ENCODE data around the gene MAPKAPK3.
A peak's percentile ranks its signal among the peaks of the same experiment; 100 is the strongest.

MAPKAPK3 gene

DNA sequence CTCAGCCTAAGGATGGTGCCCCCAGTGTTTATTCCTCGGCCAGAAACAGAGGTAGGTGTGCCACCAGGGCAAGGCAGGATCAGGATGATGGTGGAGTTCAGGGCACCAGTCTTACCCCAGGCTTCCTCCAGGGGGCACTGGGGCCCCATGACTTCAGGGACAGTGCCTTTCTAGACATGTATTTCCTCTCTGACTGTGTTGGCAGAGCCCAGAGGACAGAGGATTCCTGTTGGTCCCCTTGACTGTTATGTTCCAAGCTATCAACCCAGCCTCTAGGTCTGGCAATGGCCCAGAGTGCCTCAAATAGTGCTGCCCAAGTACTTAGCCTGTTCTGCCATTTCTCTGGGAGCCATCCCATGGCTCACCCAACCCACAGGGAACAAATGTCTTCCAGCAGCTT, 44.8 kb upstream of the MAPKAPK3 start:
- peak; percentile 81 for DNase-seq (ENCODE audit: extremely low spot score)
- ChIA-PET POLR2A (no interaction called here), CTCF (interaction anchor here (0.7 to 16.2 kb wide), 13 partner anchors 10 to 223 kb away, joined by 3 to 419 read pairs (median 7); partner anchors contain the start of genes CISH and MAPKAPK3)
- TF ChIP-seq, protein P1, sequence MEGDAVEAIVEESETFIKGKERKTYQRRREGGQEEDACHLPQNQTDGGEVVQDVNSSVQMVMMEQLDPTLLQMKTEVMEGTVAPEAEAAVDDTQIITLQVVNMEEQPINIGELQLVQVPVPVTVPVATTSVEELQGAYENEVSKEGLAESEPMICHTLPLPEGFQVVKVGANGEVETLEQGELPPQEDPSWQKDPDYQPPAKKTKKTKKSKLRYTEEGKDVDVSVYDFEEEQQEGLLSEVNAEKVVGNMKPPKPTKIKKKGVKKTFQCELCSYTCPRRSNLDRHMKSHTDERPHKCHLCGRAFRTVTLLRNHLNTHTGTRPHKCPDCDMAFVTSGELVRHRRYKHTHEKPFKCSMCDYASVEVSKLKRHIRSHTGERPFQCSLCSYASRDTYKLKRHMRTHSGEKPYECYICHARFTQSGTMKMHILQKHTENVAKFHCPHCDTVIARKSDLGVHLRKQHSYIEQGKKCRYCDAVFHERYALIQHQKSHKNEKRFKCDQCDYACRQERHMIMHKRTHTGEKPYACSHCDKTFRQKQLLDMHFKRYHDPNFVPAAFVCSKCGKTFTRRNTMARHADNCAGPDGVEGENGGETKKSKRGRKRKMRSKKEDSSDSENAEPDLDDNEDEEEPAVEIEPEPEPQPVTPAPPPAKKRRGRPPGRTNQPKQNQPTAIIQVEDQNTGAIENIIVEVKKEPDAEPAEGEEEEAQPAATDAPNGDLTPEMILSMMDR (IDR thresholded peaks at IDR 0.05; ENCODE audit: control extremely low read depth, extremely low read depth, low read depth, missing control alignments) = peak; percentile 79

DNA sequence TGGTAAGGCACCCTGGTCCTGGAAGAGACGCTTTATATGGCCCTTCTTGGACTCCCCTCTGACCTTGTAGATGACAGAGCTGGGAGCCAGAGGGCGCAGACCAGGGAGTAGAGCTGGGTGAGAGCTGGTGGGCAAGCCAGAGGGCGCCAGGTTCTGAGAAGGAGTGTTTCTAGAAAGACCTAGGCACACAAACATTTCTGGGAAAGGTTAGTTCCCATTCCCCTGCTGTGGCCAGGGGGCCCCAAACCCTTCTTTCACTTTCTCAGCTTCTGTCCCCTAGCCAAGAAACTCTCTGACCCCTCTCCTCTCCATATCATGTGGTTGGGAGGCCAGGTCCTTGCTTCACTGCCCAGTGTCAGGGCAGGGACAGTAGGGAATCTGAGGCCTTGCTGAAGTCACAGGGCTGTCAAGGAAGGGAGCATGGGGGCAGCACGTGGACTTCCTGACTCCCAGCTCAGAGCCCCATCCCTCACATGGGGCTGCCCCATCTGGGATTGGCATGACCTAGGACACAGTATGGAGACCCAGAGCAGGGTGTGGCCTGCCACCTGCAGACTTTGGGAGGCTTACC, 44.1 kb upstream of the MAPKAPK3 start:
- TF ChIP-seq, protein P1 (IDR thresholded peaks at IDR 0.05; ENCODE audit: control extremely low read depth, extremely low read depth, low read depth, missing control alignments) = no peak
- DNase-seq (ENCODE audit: extremely low spot score) = no peak
- ChIA-PET CTCF (interaction anchor here (0.8 to 16.2 kb wide), 11 partner anchors 10 to 223 kb away, joined by 3 to 419 read pairs (median 13); partner anchors contain the start of genes CISH and MAPKAPK3), POLR2A (no interaction called here)

DNA sequence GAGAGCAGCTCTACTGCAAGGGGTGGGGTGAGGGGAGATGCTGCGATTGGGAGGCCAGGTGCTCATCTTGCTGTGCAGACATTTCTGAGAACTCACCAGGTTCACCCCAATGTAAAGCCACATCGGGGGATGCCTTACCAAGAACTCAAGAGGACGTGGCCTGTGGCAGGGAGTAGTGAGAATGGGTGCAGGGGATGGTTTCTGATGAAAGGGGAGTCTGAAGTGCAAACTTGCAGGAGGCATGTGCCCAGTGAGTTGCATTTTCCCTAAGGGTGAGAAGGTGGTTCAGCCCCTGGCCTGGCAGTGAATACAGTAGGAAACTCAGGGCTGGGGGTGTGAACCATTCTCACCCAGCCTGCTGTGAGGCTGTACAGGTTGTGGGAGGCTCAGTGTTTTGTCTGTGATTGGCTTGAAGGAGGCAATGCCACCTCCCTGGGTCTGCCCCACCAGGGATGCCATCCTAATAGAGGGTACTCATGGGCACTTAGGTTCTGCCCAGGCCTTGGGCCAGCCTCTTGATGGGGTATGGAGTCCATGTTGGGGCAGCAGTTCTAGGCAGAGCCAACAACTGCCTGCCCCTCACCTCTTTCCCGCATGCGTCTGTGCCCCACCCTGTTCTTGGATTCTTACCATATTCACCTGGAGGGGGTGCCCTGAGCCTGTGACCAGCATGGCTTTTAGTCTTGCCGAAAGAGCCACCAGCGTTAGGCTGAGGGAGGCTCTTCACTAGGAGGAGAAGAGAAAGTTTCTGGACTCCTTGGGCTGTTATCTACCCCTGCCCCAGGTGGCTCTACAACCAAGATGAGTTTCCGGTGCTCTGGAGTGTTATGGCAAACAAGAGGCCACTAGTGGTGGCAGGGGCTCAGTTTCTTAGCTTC, 43.1 kb upstream of the MAPKAPK3 start:
- TF ChIP-seq, protein P1 (IDR thresholded peaks at IDR 0.05; ENCODE audit: control extremely low read depth, extremely low read depth, low read depth, missing control alignments) = no peak
- POLR2A ChIA-PET = no interaction called here
- CTCF ChIA-PET = interaction anchor here (1.2 to 16.2 kb wide), 7 partner anchors 9 to 224 kb away, joined by 3 to 419 read pairs (median 19); partner anchors contain the start of genes CISH and MAPKAPK3
- no peak for DNase-seq (ENCODE audit: extremely low spot score)

DNA sequence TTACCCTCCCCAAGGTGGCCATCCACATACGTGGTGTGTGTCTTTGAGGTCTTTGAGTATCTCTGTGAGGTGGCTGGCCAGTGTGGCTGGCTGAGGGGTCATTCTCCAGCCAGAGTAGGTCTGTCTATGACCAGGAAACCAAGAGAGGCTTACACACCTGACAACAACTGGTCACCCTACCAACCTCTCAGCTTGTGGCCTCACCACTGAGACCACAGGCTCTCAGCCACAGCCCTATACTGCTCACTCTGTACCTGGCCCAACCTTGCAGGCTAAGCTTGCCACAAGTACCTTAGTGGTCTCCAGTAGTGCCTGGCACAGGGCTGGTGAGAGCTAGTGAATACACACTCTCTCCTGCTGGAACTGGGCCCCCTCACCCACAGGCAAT, 42.5 kb upstream of the MAPKAPK3 start:
- DNase-seq (ENCODE audit: extremely low spot score) = no peak
- TF ChIP-seq, protein P1 (IDR thresholded peaks at IDR 0.05; ENCODE audit: control extremely low read depth, extremely low read depth, low read depth, missing control alignments) = no peak
- POLR2A ChIA-PET = no interaction called here
- CTCF ChIA-PET = interaction anchor here (5.6 to 16.2 kb wide), 2 partner anchors 13 to 41 kb away, joined by 34 to 419 read pairs; partner anchors contain the start of genes CISH and MAPKAPK3

DNA sequence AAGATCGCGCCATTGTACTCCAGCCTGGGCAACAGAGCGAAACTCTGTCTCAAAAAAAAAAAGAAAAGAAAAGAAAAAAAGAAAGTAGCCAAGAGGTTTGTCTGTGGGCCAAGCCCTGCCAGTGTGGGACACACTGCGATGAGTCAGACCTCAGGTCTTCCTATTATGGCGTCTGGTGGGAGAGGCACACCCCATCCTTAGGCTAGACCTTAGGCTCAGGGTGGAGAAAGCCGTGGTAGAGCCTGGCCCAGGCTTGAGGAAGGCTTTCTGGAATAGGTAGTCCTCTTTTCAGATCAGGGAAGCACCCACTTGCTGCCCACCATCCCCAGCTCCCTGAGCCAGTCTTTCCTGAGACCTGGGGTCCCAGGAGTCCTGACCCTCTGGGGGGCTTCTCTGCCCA, 41.6 kb upstream of the MAPKAPK3 start:
- POLR2A ChIA-PET = no interaction called here
- CTCF ChIA-PET = interaction anchor here (5.6 to 16.2 kb wide), 2 partner anchors 12 to 40 kb away, joined by 34 to 419 read pairs; partner anchors contain the start of genes CISH and MAPKAPK3

DNA sequence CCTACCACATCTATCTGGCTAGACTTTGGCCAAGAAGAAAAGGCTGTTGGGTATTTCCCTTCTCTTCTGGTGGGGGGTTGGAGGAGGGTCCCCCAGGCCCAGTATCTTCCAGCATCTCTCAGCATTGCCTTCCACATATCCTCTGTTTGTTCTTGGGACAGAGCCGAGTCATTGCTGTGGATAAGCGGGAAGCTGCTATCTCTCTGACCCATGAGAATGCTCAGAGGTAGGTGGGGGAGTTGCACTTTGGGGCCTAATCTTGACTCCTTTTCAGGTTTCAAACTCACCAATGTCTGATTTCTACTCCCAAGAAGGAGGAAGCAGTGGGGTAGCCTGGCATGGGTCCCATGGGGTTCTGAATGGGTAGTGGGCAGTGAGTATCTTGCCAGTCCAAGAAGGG, 39.6 kb upstream of the MAPKAPK3 start:
- TF ChIP-seq, protein P1 (IDR thresholded peaks at IDR 0.05; ENCODE audit: control extremely low read depth, extremely low read depth, low read depth, missing control alignments) = no peak
- DNase-seq (ENCODE audit: extremely low spot score) = no peak
- CTCF ChIA-PET = interaction anchor here (5.6 to 16.2 kb wide), 2 partner anchors 10 to 38 kb away, joined by 34 to 419 read pairs; partner anchors contain the start of genes CISH and MAPKAPK3
- POLR2A ChIA-PET = no interaction called here

More for the DNA sequence above, 41.6 kb upstream of the MAPKAPK3 start:
- no peak for DNase-seq (ENCODE audit: extremely low spot score)
- TF ChIP-seq, protein P1 (IDR thresholded peaks at IDR 0.05; ENCODE audit: control extremely low read depth, extremely low read depth, low read depth, missing control alignments) = no peak
